Liver (tissue), 9 donors: ENCODE data around the gene CRYGB. TPM values are rescaled to one million over a fixed set of nuclear protein-coding genes. Genes with fewer than 3 reads are reported as not detected.

Experiments
- DNase-seq: peaks from one replicate; pipeline ENCODE4 v3.0.0-alpha.2; 2017; ENCODE audit warnings: low spot score
- H3K27ac ChIP-seq, 2 donors: one replicate each; pipeline ENCODE4 v1.7.0; 2013; ENCODE audit warnings: inconsistent platforms in 2 of 2, low read length in 2 of 2, control low read depth in 1 of 2, low read depth in 1 of 2, mild to moderate bottlenecking in 1 of 2
- H3K27me3 ChIP-seq, 4 donors: one replicate each; pipeline versions ENCODE4 v1.6.1 to v1.7.0; 2013; ENCODE audit warnings: low read length in 3 of 4, inconsistent platforms in 1 of 4, mild to moderate bottlenecking in 1 of 4, moderate library complexity in 1 of 4; ENCODE audit not compliant: control insufficient read depth in 4 of 4, insufficient read depth in 4 of 4
- H3K36me3 ChIP-seq, 4 donors: one replicate each; pipeline versions ENCODE4 v1.6.1 to v1.7.0; 2013; ENCODE audit warnings: low read length in 3 of 4, mild to moderate bottlenecking in 3 of 4, low read depth in 1 of 4, moderate library complexity in 1 of 4; ENCODE audit not compliant: control insufficient read depth in 4 of 4, insufficient read depth in 3 of 4
- H3K4me1 ChIP-seq, 4 donors: one replicate each; pipeline versions ENCODE4 v1.6.1 to v1.7.0; 2013; ENCODE audit warnings: low read length in 3 of 4, mild to moderate bottlenecking in 3 of 4, moderate library complexity in 1 of 4; ENCODE audit not compliant: control insufficient read depth in 4 of 4, insufficient read depth in 4 of 4
- H3K4me3 ChIP-seq, 3 donors: one replicate each; pipeline versions ENCODE4 v1.6.1 to v1.7.0; 2013; ENCODE audit warnings: low read length in 3 of 3, control low read depth in 1 of 3, low read depth in 1 of 3, mild to moderate bottlenecking in 1 of 3
- H3K9ac ChIP-seq, 2 donors: one replicate each; pipeline ENCODE4 v1.7.0; 2013; ENCODE audit warnings: low read length in 2 of 2, mild to moderate bottlenecking in 2 of 2, moderate library complexity in 2 of 2, control low read depth in 1 of 2, low read depth in 1 of 2
- H3K9me3 ChIP-seq, 4 donors: one replicate each; pipeline versions ENCODE4 v1.6.1 to v1.7.0; 2013; ENCODE audit warnings: low read length in 3 of 4; ENCODE audit not compliant: control insufficient read depth in 4 of 4
- ATF3 ChIP-seq: IDR thresholded peaks from 2 replicates; pipeline ENCODE4 v1.6.1; 2016; ENCODE audit warnings: antibody characterized with exemption
- CTCF ChIP-seq: fragments of 150-350 bp; IDR thresholded peaks from 2 replicates; pipeline ENCODE4 v1.5.1; 2017; ENCODE audit warnings: improper control_type of control experiment, low read depth, low read length; ENCODE audit not compliant: missing input control
- EGR1 ChIP-seq, 2 donors: IDR thresholded peaks; 2 replicates each; pipeline ENCODE4 v1.6.1; 2016 to 2018; ENCODE audit warnings: antibody characterized with exemption in 2 of 2, low read depth in 2 of 2
- FOXA1 ChIP-seq: IDR thresholded peaks from 2 replicates; pipeline ENCODE4 v1.6.1; 2016; ENCODE audit warnings: antibody characterized with exemption
- FOXA2 ChIP-seq: IDR thresholded peaks from 2 replicates; pipeline ENCODE4 v1.6.1; 2016; ENCODE audit warnings: antibody characterized with exemption
- GABPA ChIP-seq, 2 donors: IDR thresholded peaks in 1 of 2; conservative IDR thresholded peaks in 1 of 2; 2 replicates each; pipeline ENCODE4 v1.6.1; 2016; ENCODE audit warnings: antibody characterized with exemption in 2 of 2, mild to moderate bottlenecking in 1 of 2, moderate library complexity in 1 of 2
- HNF4A ChIP-seq, 2 donors: conservative IDR thresholded peaks; 2 replicates each; pipeline ENCODE4 v1.6.1; 2016; ENCODE audit warnings: antibody characterized with exemption in 2 of 2, mild to moderate bottlenecking in 2 of 2
- HNF4G ChIP-seq: IDR thresholded peaks from 2 replicates; pipeline ENCODE4 v1.6.1; 2016; ENCODE audit warnings: antibody characterized with exemption
- JUND ChIP-seq, 2 donors: IDR thresholded peaks; 2 replicates each; pipeline ENCODE4 v1.6.1; 2016; ENCODE audit warnings: antibody characterized with exemption in 2 of 2
- MAX ChIP-seq: IDR thresholded peaks from 2 replicates; pipeline ENCODE4 v1.6.1; 2016; ENCODE audit warnings: antibody characterized with exemption
- NR2F2 ChIP-seq: IDR thresholded peaks from 2 replicates; pipeline ENCODE4 v1.6.1; 2016; ENCODE audit warnings: antibody characterized with exemption
- RAD21 ChIP-seq, 2 donors: IDR thresholded peaks; 2 replicates each; pipeline ENCODE4 v1.6.1; 2016; ENCODE audit warnings: antibody characterized with exemption in 2 of 2, mild to moderate bottlenecking in 2 of 2
- REST ChIP-seq: IDR thresholded peaks from 2 replicates; pipeline ENCODE4 v1.6.1; 2016; ENCODE audit warnings: antibody characterized with exemption, mild to moderate bottlenecking
- RXRA ChIP-seq, 2 donors: IDR thresholded peaks; 2 replicates each; pipeline ENCODE4 v1.6.1; 2017 to 2018; ENCODE audit warnings: antibody characterized with exemption in 2 of 2, mild to moderate bottlenecking in 1 of 2
- SP1 ChIP-seq: IDR thresholded peaks from 2 replicates; pipeline ENCODE4 v1.6.1; 2018; ENCODE audit warnings: antibody characterized with exemption, mild to moderate bottlenecking
- TAF1 ChIP-seq: conservative IDR thresholded peaks from 2 replicates; pipeline ENCODE4 v1.6.1; 2016; ENCODE audit warnings: antibody characterized with exemption, mild to moderate bottlenecking
- YY1 ChIP-seq: IDR thresholded peaks from 2 replicates; pipeline ENCODE4 v1.6.1; 2016; ENCODE audit warnings: antibody characterized with exemption, mild to moderate bottlenecking
- ZBTB33 ChIP-seq: IDR thresholded peaks from 2 replicates; pipeline ENCODE4 v1.6.1; 2016; ENCODE audit warnings: antibody characterized with exemption
- WGBS: extraction: QIAGEN DNeasy Blood & Tissue Kit; methylation state at CpG from one replicate; pipeline ENCODE4 v1.1.7; 2013; 5-methylcytosine and 5-hydroxymethylcytosine counted together
- polyA plus RNA-seq, 2 donors: library from polyadenylated mRNA; stranded (reverse) in 1 of 2; unstranded in 1 of 2; fragments of 200-250 nt in 1 of 2; fragments of >200 nt in 1 of 2; fragmentation: Nextera tagmentation in 1 of 2; extraction: Ambion mirVana in 1 of 2; gene quantifications; one replicate each; pipeline versions ENCODE4 v1.2.1 to v1.2.3, GENCODE V29; 2013 to 2015
- total RNA-seq, 2 donors: library from RNA; depleted of rRNA; stranded (reverse); fragments of >200 nt; gene quantifications; one replicate each; pipeline ENCODE4 v1.2.3, GENCODE V29; 2014
- donor health status: healthy.
- donor health status: healthy.
- donor health status: healthy.
- donor health status: healthy.
- donor health status: healthy.

Gene CRYGB
- total and polyA plus RNA-seq, 4 donors = not detected

- Histone ChIP-seq H3K27ac (no peak overlapping the region), H3K4me1 (peaks cover 0 to 3% (median 0%) of the 10 kb centered on the region in 4 donors), H3K9me3 (no peaks in the 10 kb centered on the region), H3K36me3 (no peaks in the 10 kb centered on the region), H3K4me3 (no peak overlapping the region), H3K9ac (no peak overlapping the region), H3K27me3 (no peaks in the 10 kb centered on the region)
- TF ChIP-seq RXRA (IDR thresholded peaks at IDR 0.05) (peak in 1 of 2 donors; percentile 39), CTCF (no peak), TAF1 (no peak), HNF4A (conservative IDR thresholded peaks at IDR 0.05) (peak; percentile 82 to 88), ATF3 (no peak)
- DNase-seq = no peak
- 79% methylated on average over 11 of the region's 11 CpGs for WGBS
These were observed 9.9 kb downstream of the CRYGB start for GRCh38 chr2:208135794-208136715.

- no peak for DNase-seq
- H3K4me3 ChIP-seq = no peak overlapping the region
- H3K4me1 ChIP-seq = peaks cover 0 to 3% (median 0%) of the 10 kb centered on the region in 4 donors
- H3K27me3 ChIP-seq = no peaks in the 10 kb centered on the region
- no peaks in the 10 kb centered on the region for H3K36me3 ChIP-seq
- WGBS = 84% methylated on average over 8 of the region's 8 CpGs
- H3K9me3 ChIP-seq = no peaks in the 10 kb centered on the region
- no peak overlapping the region for H3K9ac ChIP-seq
- TF ChIP-seq CTCF (no peak), RAD21 (IDR thresholded peaks at IDR 0.05) (no peak), JUND (IDR thresholded peaks at IDR 0.05) (no peak), REST (no peak), TAF1 (no peak), EGR1 (IDR thresholded peaks at IDR 0.05; ENCODE audit: low read depth in 2 of 2) (no peak), MAX (no peak), GABPA (IDR thresholded peaks at IDR 0.05 in 1 of 2, conservative IDR thresholded peaks at IDR 0.05 in 1 of 2) (no peak), ZBTB33 (no peak), SP1 (no peak), HNF4G (no peak), FOXA2 (no peak), FOXA1 (no peak), YY1 (no peak), ATF3 (no peak), HNF4A (conservative IDR thresholded peaks at IDR 0.05) (no peak), NR2F2 (no peak)
- H3K27ac ChIP-seq = no peak overlapping the region
These were observed 10.9 kb downstream of the CRYGB start for GRCh38 chr2:208134928-208135586.
